Panc1 (cell line): ENCODE results near the gene WTAP.

Experiments
- CTCF ChIP-seq: fragments of 450-650 bp; IDR thresholded peaks from 2 replicates; pipeline ENCODE4 v1.5.1; 2017; ENCODE audit warnings: mild to moderate bottlenecking
- POLR2AphosphoS5 ChIP-seq: IDR thresholded peaks from 2 replicates; pipeline ENCODE4 v1.6.1; 2012; ENCODE audit warnings: mild to moderate bottlenecking, low read depth, low read length, moderate library complexity
- REST ChIP-seq, 2 experiments: IDR thresholded peaks; 2 replicates each; pipeline ENCODE4 v1.6.1; 2011 to 2012; ENCODE audit warnings: low read depth in 2 of 2, control low read depth in 1 of 2, low read length in 1 of 2, mild to moderate bottlenecking in 1 of 2, moderate library complexity in 1 of 2; ENCODE audit not compliant: insufficient read depth in 1 of 2
- SIN3A ChIP-seq: IDR thresholded peaks from 2 replicates; pipeline ENCODE4 v1.6.1; 2012; ENCODE audit warnings: low read depth, mild to moderate bottlenecking, low read length, moderate library complexity, borderline replicate concordance; ENCODE audit not compliant: insufficient read depth

- TF ChIP-seq CTCF, result no peak
- no peak for TF ChIP-seq REST (IDR thresholded peaks at IDR 0.05; ENCODE audit: insufficient read depth in 1 of 2, low read depth in 2 of 2, low read length in 1 of 2)
- TF ChIP-seq POLR2AphosphoS5, result no peak
- no peak for TF ChIP-seq SIN3A
Measured at GRCh38 chr6:159695984-159696383, 31.3 kb upstream of the WTAP start.
